ENCODE measurements around the gene STK17A.

STK17A gene

GRCh38 chr7:43582503-43583423 is at the start of gene STK17A:
STK17A (plus strand) TSS chr7:43583108; CDS start chr7:43583244, 136 bp downstream.
- DNase-seq: peak; percentile 93 to 95

- DNase-seq: no peak
These were observed 49.0 kb upstream of the STK17A start for GRCh38 chr7:43533801-43534479.

- no peak for DNase-seq
These were observed 47.9 kb upstream of the STK17A start for GRCh38 chr7:43535031-43535451.

- no peak for DNase-seq
These were observed 46.9 kb upstream of the STK17A start for GRCh38 chr7:43535810-43536585.

- no peak for DNase-seq
These were observed 46.1 kb upstream of the STK17A start for GRCh38 chr7:43536773-43537172.

- no peak for DNase-seq
These were observed 45.0 kb upstream of the STK17A start for GRCh38 chr7:43537765-43538403.

GRCh38 chr7:43538404-43538771 is 44.5 kb upstream of the STK17A start:
- no peak for DNase-seq

- DNase-seq: no peak
These were observed 42.4 kb upstream of the STK17A start for GRCh38 chr7:43540471-43540870.

GRCh38 chr7:43542716-43543115 is 40.2 kb upstream of the STK17A start:
- no peak for DNase-seq

- no peak for DNase-seq
These were observed 36.7 kb upstream of the STK17A start for GRCh38 chr7:43546231-43546630.

GRCh38 chr7:43550427-43550826 is 32.5 kb upstream of the STK17A start:
- no peak for DNase-seq

- no peak for DNase-seq
These were observed 30.8 kb upstream of the STK17A start for GRCh38 chr7:43552122-43552521.

GRCh38 chr7:43553999-43554398 is 28.9 kb upstream of the STK17A start:
- no peak for DNase-seq

GRCh38 chr7:43554423-43554822 is 28.5 kb upstream of the STK17A start:
- no peak for DNase-seq

- no peak for DNase-seq
These were observed 24.9 kb upstream of the STK17A start for GRCh38 chr7:43557831-43558495.

GRCh38 chr7:43559171-43559945 is 23.6 kb upstream of the STK17A start:
- DNase-seq: no peak

GRCh38 chr7:43559946-43560335 is 23.0 kb upstream of the STK17A start:
- DNase-seq: no peak

- no peak for DNase-seq
These were observed 22.1 kb upstream of the STK17A start for GRCh38 chr7:43560742-43561330.

GRCh38 chr7:43562383-43562782 is 20.5 kb upstream of the STK17A start:
- DNase-seq: no peak

- DNase-seq: no peak
These were observed 17.1 kb upstream of the STK17A start for GRCh38 chr7:43565786-43566185.

- no peak for DNase-seq
These were observed 14.4 kb upstream of the STK17A start for GRCh38 chr7:43568529-43568928.

Measured in activated CD4-positive, alpha-beta T cell treated with anti-CD3 and anti-CD28 coated beads for 4 hours (primary cell).